ENCODE data around the gene ZNF41. TPM values are rescaled to one million over a fixed set of nuclear protein-coding genes. Genes with fewer than 3 reads are reported as not detected.

Gene ZNF41
- total RNA-seq, 1 experiment from 2014 or later: 12.2 TPM

GRCh38 chrX:47460561-47460960 is 22.5 kb downstream of the ZNF41 start:
- no peak overlapping the region for H3K4me3 Mint-ChIP-seq (ENCODE audit: low read depth, unreplicated experiment)
- TF ChIP-seq CTCF (IDR thresholded peaks at IDR 0.05; ENCODE audit: unreplicated experiment): no peak
- H3K27me3 Mint-ChIP-seq (ENCODE audit: unreplicated experiment): no peaks in the 10 kb centered on the region
- H3K9me3 Mint-ChIP-seq (ENCODE audit: low read depth, unreplicated experiment): peaks cover 14% of the 10 kb centered on the region
- CTCF ChIA-PET: no interaction called here
- peaks cover 17% of the 10 kb centered on the region for H3K36me3 Mint-ChIP-seq (ENCODE audit: insufficient read depth, unreplicated experiment)
- BruUV-seq (replicated peaks): no TSS peak
- DNase-seq: no peak
- H3K4me1 Mint-ChIP-seq (ENCODE audit: low read depth, unreplicated experiment): no peaks in the 10 kb centered on the region
- intact Hi-C loops (cut with micrococcal nuclease; ENCODE audit: unreplicated experiment): no loop called here
- H3K27ac Mint-ChIP-seq (ENCODE audit: unreplicated experiment): no peak overlapping the region

GRCh38 chrX:47458528-47458927 is 24.5 kb downstream of the ZNF41 start:
- Mint-ChIP-seq H3K4me3 (ENCODE audit: low read depth, unreplicated experiment) (no peak overlapping the region), H3K27ac (ENCODE audit: unreplicated experiment) (no peak overlapping the region), H3K9me3 (ENCODE audit: low read depth, unreplicated experiment) (peaks cover 14% of the 10 kb centered on the region), H3K4me1 (ENCODE audit: low read depth, unreplicated experiment) (no peaks in the 10 kb centered on the region), H3K36me3 (ENCODE audit: insufficient read depth, unreplicated experiment) (peaks cover 29% of the 10 kb centered on the region), H3K27me3 (ENCODE audit: unreplicated experiment) (no peaks in the 10 kb centered on the region)
- no peak for DNase-seq
- TF ChIP-seq CTCF (IDR thresholded peaks at IDR 0.05; ENCODE audit: unreplicated experiment): no peak
- CTCF ChIA-PET: no interaction called here
- BruUV-seq (replicated peaks): no TSS peak
- intact Hi-C loops (cut with micrococcal nuclease; ENCODE audit: unreplicated experiment): no loop called here

- no peaks in the 10 kb centered on the region for H3K27me3 Mint-ChIP-seq (ENCODE audit: unreplicated experiment)
- no TSS peak for BruUV-seq (replicated peaks)
- H3K9me3 Mint-ChIP-seq (ENCODE audit: low read depth, unreplicated experiment): peaks cover 10% of the 10 kb centered on the region
- no peak for DNase-seq
- intact Hi-C loops (cut with micrococcal nuclease; ENCODE audit: unreplicated experiment): no loop called here
- TF ChIP-seq CTCF (IDR thresholded peaks at IDR 0.05; ENCODE audit: unreplicated experiment): no peak
- CTCF ChIA-PET: interaction anchor here (0.9 kb wide), 1 partner anchor 13 kb away, joined by 3 read pairs; no protein-coding TSS in a partner anchor
- peaks cover 28% of the 10 kb centered on the region for H3K36me3 Mint-ChIP-seq (ENCODE audit: insufficient read depth, unreplicated experiment)
- H3K4me3 Mint-ChIP-seq (ENCODE audit: low read depth, unreplicated experiment): no peak overlapping the region
- no peaks in the 10 kb centered on the region for H3K4me1 Mint-ChIP-seq (ENCODE audit: low read depth, unreplicated experiment)
- no peak overlapping the region for H3K27ac Mint-ChIP-seq (ENCODE audit: unreplicated experiment)
Observed at GRCh38 chrX:47456080-47456479, 26.9 kb downstream of the ZNF41 start.

- Mint-ChIP-seq H3K9me3 (ENCODE audit: low read depth, unreplicated experiment) (peaks cover 13% of the 10 kb centered on the region), H3K4me3 (ENCODE audit: low read depth, unreplicated experiment) (no peak overlapping the region), H3K36me3 (ENCODE audit: insufficient read depth, unreplicated experiment) (peaks cover 37% of the 10 kb centered on the region), H3K27me3 (ENCODE audit: unreplicated experiment) (no peaks in the 10 kb centered on the region), H3K27ac (ENCODE audit: unreplicated experiment) (no peak overlapping the region), H3K4me1 (ENCODE audit: low read depth, unreplicated experiment) (no peaks in the 10 kb centered on the region)
- CTCF ChIA-PET: no interaction called here
- no peak for TF ChIP-seq CTCF (IDR thresholded peaks at IDR 0.05; ENCODE audit: unreplicated experiment)
- BruUV-seq (replicated peaks): no TSS peak
- no peak for DNase-seq
- intact Hi-C loops (cut with micrococcal nuclease; ENCODE audit: unreplicated experiment): no loop called here
Observed at GRCh38 chrX:47452112-47452511, 30.9 kb downstream of the ZNF41 start.
